GM06990 (cell line): ENCODE results near the gene TMEM248.
"Not testable (repeated sequence)": the region's sequence is repeated elsewhere in the genome, so short reads cannot be mapped to it uniquely, and the experiment has no call there.

ENCODE experiments used
- DNase-seq: peaks from one replicate; pipeline ENCODE4 v3.0.0-alpha.2; 2011; ENCODE audit not compliant: insufficient read length; ENCODE audit errors: extremely low read depth
- H3K27me3 ChIP-seq: replicated peaks from 2 replicates; pipeline ENCODE4 v1.6.0; 2011; ENCODE audit warnings: low read length; ENCODE audit not compliant: control insufficient read depth, insufficient read depth
- H3K36me3 ChIP-seq: 2 replicates; pipeline ENCODE4 v1.5.1; 2011; ENCODE audit warnings: low read length; ENCODE audit not compliant: control insufficient read depth, insufficient read depth
- H3K4me3 ChIP-seq: replicated peaks from 2 replicates; pipeline ENCODE4 v1.5.1; 2011; ENCODE audit warnings: low read depth, mild to moderate bottlenecking, control low read depth, low read length
- CTCF ChIP-seq: IDR thresholded peaks from 2 replicates; pipeline ENCODE4 v1.5.1; 2011; ENCODE audit warnings: low read length, control low read depth, mild to moderate bottlenecking, inconsistent platforms; ENCODE audit not compliant: insufficient read depth, poor library complexity, severe bottlenecking

Gene TMEM248

GRCh38 chr7:66970310-66970709 lies 49.3 kb downstream of the TMEM248 start:
- Histone ChIP-seq H3K27me3 (no peaks in the 10 kb centered on the region), H3K4me3 (no peak overlapping the region), H3K36me3 (no peaks in the 10 kb centered on the region)
- TF ChIP-seq CTCF: no peak
- DNase-seq: no peak

GRCh38 chr7:66974986-66975590 lies 54.1 kb downstream of the TMEM248 start:
- TF ChIP-seq CTCF: no peak
- Histone ChIP-seq H3K4me3 (no peak overlapping the region), H3K36me3 (no peaks in the 10 kb centered on the region), H3K27me3 (no peaks in the 10 kb centered on the region)
- no peak for DNase-seq

- H3K4me3 ChIP-seq, DNase-seq, H3K36me3 ChIP-seq, H3K27me3 ChIP-seq: not testable (repeated sequence)
Observed at GRCh38 chr7:66978312-66978711, 57.3 kb downstream of the TMEM248 start.

- not testable (repeated sequence) for H3K4me3 ChIP-seq, DNase-seq, H3K36me3 ChIP-seq, H3K27me3 ChIP-seq
Observed at GRCh38 chr7:66979013-66979412, 58.0 kb downstream of the TMEM248 start.

GRCh38 chr7:66980336-66980735 lies 59.3 kb downstream of the TMEM248 start:
- not testable (repeated sequence) for DNase-seq, H3K4me3 ChIP-seq, H3K36me3 ChIP-seq, H3K27me3 ChIP-seq

GRCh38 chr7:66989552-66989951 lies 68.5 kb downstream of the TMEM248 start:
- not testable (repeated sequence) for H3K4me3 ChIP-seq, DNase-seq, H3K36me3 ChIP-seq, H3K27me3 ChIP-seq

GRCh38 chr7:66994051-66994450 lies 73.0 kb downstream of the TMEM248 start:
- H3K36me3 ChIP-seq, H3K27me3 ChIP-seq, DNase-seq: not testable (repeated sequence)
- H3K4me3 ChIP-seq: peak overlapping the region; percentile 72

GRCh38 chr7:66994691-66995049 lies 73.6 kb downstream of the TMEM248 start:
- not testable (repeated sequence) for H3K36me3 ChIP-seq
- TF ChIP-seq CTCF: peak; percentile 45
- DNase-seq: peak; percentile 18

GRCh38 chr7:66995050-66995776 lies 74.2 kb downstream of the TMEM248 start, which contains the start of gene SBDS:
SBDS (minus strand) TSS chr7:66995586; CDS start chr7:66995417, 169 bp downstream.
- peak within 1 kb of the TSS; percentile 72 for H3K4me3 ChIP-seq
- H3K27me3 ChIP-seq, H3K36me3 ChIP-seq: not testable (repeated sequence)
- DNase-seq: peak; percentile 87

More at GRCh38 chr7:66994691-66995049, 73.6 kb downstream of the TMEM248 start:
- not testable (repeated sequence) for H3K27me3 ChIP-seq
- peak overlapping the region; percentile 72 for H3K4me3 ChIP-seq

- not testable (repeated sequence) for H3K36me3 ChIP-seq, H3K27me3 ChIP-seq
- peak; percentile 91 for DNase-seq
- H3K4me3 ChIP-seq: peak within 1 kb of the TSS; percentile 85
Observed at GRCh38 chr7:66996444-66997191, 75.6 kb downstream of the TMEM248 start, which contains the start of gene TYW1. TYW1 (plus strand) TSS chr7:66996833; CDS start chr7:66996979, 146 bp downstream.
